Activated naive CD4-positive, alpha-beta T cell treated with anti-CD3 and anti-CD28 coated beads, Interleukin-2, amount 10 ng/mL, durations not matched to agents 7 days and 5 days (primary cell): ENCODE measurements around the gene PDE6A.
"Not testable (repeated sequence)": the region's sequence is repeated elsewhere in the genome, so short reads cannot be mapped to it uniquely, and the experiment has no call there.

Experiments used
- CTCF ChIA-PET: fragments of 350-600 bp; sonication (Branson Sonifier 250); formaldehyde crosslinking; loops from one replicate; lab custom pipeline; 2021; ENCODE audit warnings: antibody characterized with exemption; lab: Charles Lee
- DNase-seq: peaks from one replicate; pipeline ENCODE4 v3.0.0-alpha.2; 2020
- H3K27ac Mint-ChIP-seq: one replicate; pipeline ENCODE4 v1.8.0; 2021; ENCODE audit warnings: mild to moderate bottlenecking, moderate library complexity, mixed read lengths
- H3K27me3 Mint-ChIP-seq: one replicate; pipeline ENCODE4 v1.8.0; 2021; ENCODE audit warnings: mild to moderate bottlenecking, mixed read lengths
- H3K36me3 Mint-ChIP-seq: one replicate; pipeline ENCODE4 v1.8.0; 2021; ENCODE audit warnings: mixed read lengths
- H3K4me1 Mint-ChIP-seq: one replicate; pipeline ENCODE4 v1.8.0; 2021; ENCODE audit warnings: mixed read lengths
- H3K4me3 Mint-ChIP-seq: one replicate; pipeline ENCODE4 v1.8.0; 2021; ENCODE audit warnings: mild to moderate bottlenecking, moderate library complexity, mixed read lengths
- H3K9me3 Mint-ChIP-seq: one replicate; pipeline ENCODE4 v1.8.0; 2021; ENCODE audit warnings: mixed read lengths

Gene PDE6A

GRCh38 chr5:149863830-149864229 lies 80.8 kb downstream of the PDE6A start:
- CTCF ChIA-PET, result interaction anchor here (0.6 to 0.7 kb wide), 3 partner anchors 32 to 197 kb away, joined by 3 read pairs; no protein-coding TSS in a partner anchor
- Mint-ChIP-seq H3K27ac (peak overlapping the region; percentile 42), H3K9me3 (no peaks in the 10 kb centered on the region), H3K4me1 (peaks cover 10% of the 10 kb centered on the region), H3K36me3 (no peaks in the 10 kb centered on the region), H3K4me3 (no peak overlapping the region), H3K27me3 (no peaks in the 10 kb centered on the region)
- DNase-seq, result no peak

DNA sequence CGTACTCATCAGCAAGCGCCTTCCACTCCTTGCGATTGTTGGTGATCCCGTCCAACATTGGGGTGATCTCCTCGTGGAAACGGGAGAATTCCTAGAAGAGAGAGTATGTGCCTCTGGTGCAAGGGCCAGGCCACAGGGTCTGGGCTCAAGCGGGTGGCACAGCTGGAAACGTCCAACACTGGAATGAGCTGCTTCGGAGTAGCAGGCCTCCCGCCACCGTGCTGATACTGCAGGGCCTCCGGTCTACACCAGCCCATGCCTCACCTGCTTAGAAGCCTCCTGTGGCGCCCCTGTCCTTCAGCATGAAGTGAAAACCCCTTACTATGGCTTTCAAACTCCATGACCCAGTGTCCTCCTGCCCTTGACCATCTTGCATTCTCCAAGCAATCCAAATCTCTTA lies 81.4 kb downstream of the PDE6A start:
- no peak overlapping the region for H3K27ac Mint-ChIP-seq

DNA sequence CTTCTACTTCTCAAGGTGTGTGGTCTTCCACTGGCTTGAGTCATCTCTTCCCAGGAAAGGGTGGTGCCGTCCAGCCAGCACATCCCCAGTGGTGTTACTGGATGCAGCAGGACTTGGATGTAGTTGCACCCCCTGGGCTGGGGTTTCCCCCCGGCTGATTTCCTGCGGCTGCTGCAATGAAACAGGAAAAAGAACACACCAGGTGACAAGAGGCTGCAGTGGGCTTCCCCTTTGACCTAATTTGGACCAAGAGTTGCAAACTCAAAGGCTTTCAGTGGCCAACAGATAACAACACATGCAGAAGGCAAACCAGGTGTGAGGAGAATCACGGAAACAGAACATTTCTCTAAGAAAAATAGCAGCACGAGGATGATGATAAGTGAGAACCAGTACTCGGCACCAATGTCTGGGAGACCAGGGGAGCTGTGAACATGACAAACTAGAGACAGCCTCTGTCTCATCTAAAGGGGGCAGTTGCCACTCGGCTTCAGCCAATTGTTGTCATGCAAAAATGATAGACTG lies 83.7 kb downstream of the PDE6A start:
- CTCF ChIA-PET, result interaction anchor here (0.9 to 2.1 kb wide), 4 partner anchors 8 to 101 kb away, joined by 3 to 11 read pairs (median 4); no protein-coding TSS in a partner anchor
- Mint-ChIP-seq H3K4me3 (no peak overlapping the region), H3K27ac (no peak overlapping the region)

More for the DNA sequence above, 81.4 kb downstream of the PDE6A start:
- H3K4me1 Mint-ChIP-seq, result peaks cover 10% of the 10 kb centered on the region
- no peaks in the 10 kb centered on the region for H3K27me3 Mint-ChIP-seq
- H3K9me3 Mint-ChIP-seq, result no peaks in the 10 kb centered on the region
- CTCF ChIA-PET, result interaction anchor here (0.7 kb wide), 2 partner anchors 31 to 95 kb away, joined by 3 read pairs; no protein-coding TSS in a partner anchor
- no peaks in the 10 kb centered on the region for H3K36me3 Mint-ChIP-seq
- no peak for DNase-seq
- no peak overlapping the region for H3K4me3 Mint-ChIP-seq

DNA sequence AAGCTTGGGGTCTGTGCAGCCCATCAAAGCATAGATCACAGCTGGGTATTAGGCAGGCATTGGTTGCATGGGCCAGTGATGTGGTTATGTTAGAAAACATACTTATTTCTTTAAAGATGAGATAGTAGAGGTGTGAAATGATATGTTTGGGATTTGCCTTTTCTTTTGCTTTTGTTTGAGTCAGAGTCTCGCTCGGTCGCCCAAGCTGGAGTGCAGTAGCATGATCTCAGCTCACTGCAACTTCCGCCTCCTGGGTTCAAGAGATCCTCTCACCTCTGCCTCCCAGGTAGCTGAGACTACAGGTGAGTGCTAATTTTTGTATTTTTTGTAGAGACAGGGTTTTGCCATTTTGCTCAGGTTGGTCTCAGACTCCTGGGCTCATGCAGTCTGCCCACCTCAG lies 84.8 kb downstream of the PDE6A start:
- Mint-ChIP-seq H3K27ac (no peak overlapping the region), H3K36me3 (no peaks in the 10 kb centered on the region), H3K9me3 (no peaks in the 10 kb centered on the region), H3K4me1 (peaks cover 10% of the 10 kb centered on the region), H3K27me3 (no peaks in the 10 kb centered on the region), H3K4me3 (no peak overlapping the region)
- no peak for DNase-seq
- CTCF ChIA-PET, result interaction anchor here (1.6 kb wide), 1 partner anchor 102 kb away, joined by 5 read pairs; no protein-coding TSS in a partner anchor

More for the DNA sequence above, 83.7 kb downstream of the PDE6A start:
- no peak for DNase-seq
- no peaks in the 10 kb centered on the region for H3K36me3 Mint-ChIP-seq
- no peaks in the 10 kb centered on the region for H3K9me3 Mint-ChIP-seq
- H3K4me1 Mint-ChIP-seq, result peaks cover 10% of the 10 kb centered on the region
- no peaks in the 10 kb centered on the region for H3K27me3 Mint-ChIP-seq

DNA sequence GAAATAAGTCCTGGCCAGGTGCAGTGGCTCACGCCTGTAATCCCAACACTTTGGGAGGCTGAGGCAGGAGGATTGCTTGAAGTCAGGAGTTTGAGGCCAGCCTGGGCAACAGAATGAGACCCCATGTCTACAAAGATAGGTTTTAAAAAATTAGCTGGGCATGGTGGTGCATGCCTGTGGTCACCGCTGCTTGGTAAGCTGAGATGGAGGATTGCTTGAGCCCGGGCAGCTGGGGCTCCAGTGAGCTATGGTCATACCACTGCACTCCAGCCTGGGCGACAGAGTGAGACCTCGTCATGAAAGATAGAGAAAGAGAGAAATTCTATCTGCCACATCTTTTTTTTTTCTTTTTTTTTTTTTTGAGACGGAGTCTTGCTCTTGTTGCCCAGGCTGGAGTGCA lies 86.1 kb downstream of the PDE6A start:
- peaks cover 10% of the 10 kb centered on the region for H3K4me1 Mint-ChIP-seq
- H3K27ac Mint-ChIP-seq, DNase-seq, H3K9me3 Mint-ChIP-seq, H3K27me3 Mint-ChIP-seq, H3K4me3 Mint-ChIP-seq, H3K36me3 Mint-ChIP-seq: not testable (repeated sequence)
- CTCF ChIA-PET, result interaction anchor here (16.6 kb wide), 1 partner anchor 23 kb away, joined by 188 read pairs; no protein-coding TSS in a partner anchor

- H3K27me3 Mint-ChIP-seq, result no peaks in the 10 kb centered on the region
- peaks cover 10% of the 10 kb centered on the region for H3K4me1 Mint-ChIP-seq
- CTCF ChIA-PET, result interaction anchor here (1.3 to 16.6 kb wide), 3 partner anchors 22 to 190 kb away, joined by 3 to 188 read pairs (median 4); no protein-coding TSS in a partner anchor
- H3K36me3 Mint-ChIP-seq, result no peaks in the 10 kb centered on the region
- no peaks in the 10 kb centered on the region for H3K9me3 Mint-ChIP-seq
- no peak overlapping the region for H3K27ac Mint-ChIP-seq
- no peak overlapping the region for H3K4me3 Mint-ChIP-seq
- no peak for DNase-seq
Measured at GRCh38 chr5:149857499-149857898, 87.1 kb downstream of the PDE6A start.

GRCh38 chr5:149855366-149855765 lies 89.2 kb downstream of the PDE6A start:
- DNase-seq, result no peak
- no peak overlapping the region for H3K4me3 Mint-ChIP-seq
- no peaks in the 10 kb centered on the region for H3K9me3 Mint-ChIP-seq
- CTCF ChIA-PET, result interaction anchor here (1.7 to 16.6 kb wide), 3 partner anchors 20 to 135 kb away, joined by 8 to 188 read pairs (median 8); partner anchors contain the start of gene SLC26A2
- H3K4me1 Mint-ChIP-seq, result no peaks in the 10 kb centered on the region
- H3K27ac Mint-ChIP-seq, result no peak overlapping the region
- no peaks in the 10 kb centered on the region for H3K27me3 Mint-ChIP-seq
- no peaks in the 10 kb centered on the region for H3K36me3 Mint-ChIP-seq

DNA sequence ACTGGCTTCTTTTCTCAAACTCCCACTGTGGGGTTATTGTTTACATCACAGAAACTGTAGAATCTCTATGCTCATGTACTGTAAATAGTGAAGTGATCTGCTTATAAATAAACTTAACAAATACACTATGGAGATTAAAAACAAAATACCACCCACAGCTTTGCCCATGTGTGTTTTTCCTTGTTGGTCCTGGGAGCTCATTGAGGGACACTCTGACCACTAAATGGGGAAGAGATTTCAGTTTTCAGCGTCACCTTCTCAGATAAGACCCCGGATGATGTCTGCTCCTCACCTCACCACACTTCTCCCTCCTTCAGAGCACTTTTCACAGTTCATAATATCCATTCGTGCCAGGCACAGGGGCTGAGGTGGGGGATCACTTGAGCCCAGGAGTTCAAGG lies 89.7 kb downstream of the PDE6A start:
- DNase-seq, result no peak
- H3K27me3 Mint-ChIP-seq, result no peaks in the 10 kb centered on the region

DNA sequence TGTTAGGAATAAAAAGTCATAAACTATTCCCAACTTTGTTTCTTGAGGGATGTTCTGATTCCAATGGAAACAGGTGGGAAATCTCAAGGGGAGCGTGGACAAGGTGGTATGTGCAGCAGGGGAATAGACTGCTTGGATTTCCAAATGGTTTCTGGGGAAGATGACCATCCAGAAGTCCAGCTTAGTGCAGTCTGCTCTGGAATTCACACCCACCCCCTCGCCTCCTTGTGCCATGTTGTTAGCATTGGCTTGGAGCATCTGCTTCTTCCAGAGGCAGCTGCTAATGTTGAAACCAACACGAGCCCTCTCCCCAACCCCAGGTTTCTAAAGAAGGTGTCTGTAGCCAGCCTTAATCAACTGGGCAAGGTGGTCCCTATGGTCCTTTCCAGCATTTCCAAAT lies 90.9 kb downstream of the PDE6A start:
- Mint-ChIP-seq H3K27ac (no peak overlapping the region), H3K27me3 (no peaks in the 10 kb centered on the region), H3K36me3 (peaks cover 3% of the 10 kb centered on the region), H3K9me3 (no peaks in the 10 kb centered on the region), H3K4me3 (no peak overlapping the region), H3K4me1 (no peaks in the 10 kb centered on the region)
- CTCF ChIA-PET, result interaction anchor here (0.5 to 16.6 kb wide), 24 partner anchors 8 to 365 kb away, joined by 3 to 188 read pairs (median 6); no protein-coding TSS in a partner anchor
- no peak for DNase-seq

More for the DNA sequence above, 89.7 kb downstream of the PDE6A start:
- H3K27ac Mint-ChIP-seq, result no peak overlapping the region
- H3K4me3 Mint-ChIP-seq, result no peak overlapping the region
- no peaks in the 10 kb centered on the region for H3K4me1 Mint-ChIP-seq
- no peaks in the 10 kb centered on the region for H3K9me3 Mint-ChIP-seq
- CTCF ChIA-PET, result interaction anchor here (1.7 to 16.6 kb wide), 4 partner anchors 19 to 136 kb away, joined by 6 to 188 read pairs (median 8); partner anchors contain the start of gene SLC26A2
- H3K36me3 Mint-ChIP-seq, result no peaks in the 10 kb centered on the region

DNA sequence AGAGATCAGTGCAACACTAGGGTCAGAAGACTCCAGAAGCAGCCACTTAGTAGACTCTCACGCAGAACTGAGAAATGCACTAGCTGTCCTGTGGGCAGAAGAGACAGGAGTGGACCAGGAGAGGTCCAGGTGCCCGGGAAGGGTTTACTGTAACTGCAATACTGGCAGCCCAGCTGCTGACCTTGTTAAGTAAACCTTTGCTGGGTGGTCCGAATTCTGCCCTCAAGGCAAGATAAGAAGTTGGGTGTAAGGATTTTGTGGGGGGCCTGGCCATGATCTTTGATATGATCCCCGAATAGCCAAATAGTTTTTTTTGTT lies 91.3 kb downstream of the PDE6A start:
- Mint-ChIP-seq H3K4me1 (no peaks in the 10 kb centered on the region), H3K4me3 (no peak overlapping the region), H3K27me3 (no peaks in the 10 kb centered on the region), H3K27ac (no peak overlapping the region), H3K36me3 (peaks cover 3% of the 10 kb centered on the region), H3K9me3 (no peaks in the 10 kb centered on the region)
- CTCF ChIA-PET, result interaction anchor here (0.8 to 16.6 kb wide), 27 partner anchors 9 to 365 kb away, joined by 3 to 188 read pairs (median 4); no protein-coding TSS in a partner anchor
- DNase-seq, result no peak

DNA sequence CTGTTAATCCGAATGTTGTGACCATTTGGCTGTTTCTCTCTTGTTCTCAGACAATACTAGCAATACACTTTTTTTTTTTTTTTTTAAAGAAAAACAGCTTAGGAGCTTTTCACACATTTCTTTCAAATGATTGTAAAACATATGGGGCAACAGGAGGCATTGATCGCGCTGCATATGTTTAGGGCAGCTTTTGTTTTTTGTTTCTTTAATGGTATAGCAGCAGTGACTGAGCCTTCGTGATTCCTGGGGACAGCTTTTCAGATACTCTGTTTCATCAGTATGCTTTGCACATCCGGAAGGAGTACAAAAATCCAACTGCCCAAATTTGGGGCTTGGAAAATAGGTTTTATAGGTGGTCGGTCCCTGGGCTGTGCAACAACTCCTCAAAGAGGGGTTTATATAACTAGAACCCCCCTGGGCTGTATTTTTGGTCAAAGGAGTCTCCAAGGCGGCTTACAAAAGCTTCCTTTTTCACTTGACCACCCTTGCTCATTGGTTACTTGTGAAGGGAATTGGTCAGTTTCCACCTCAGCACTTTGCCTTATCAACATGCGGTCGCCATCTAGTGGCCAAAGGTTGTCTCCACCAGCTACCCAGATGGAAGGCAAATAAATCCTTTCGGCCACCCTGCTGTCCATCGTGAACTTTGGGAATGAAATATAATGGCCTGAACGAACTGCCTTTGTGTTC lies 91.8 kb downstream of the PDE6A start:
- Mint-ChIP-seq H3K36me3 (peaks cover 3% of the 10 kb centered on the region), H3K27me3 (no peaks in the 10 kb centered on the region), H3K9me3 (no peaks in the 10 kb centered on the region), H3K27ac (no peak overlapping the region), H3K4me3 (no peak overlapping the region), H3K4me1 (no peaks in the 10 kb centered on the region)
- CTCF ChIA-PET, result interaction anchor here (0.5 to 16.6 kb wide), 32 partner anchors 8 to 509 kb away, joined by 3 to 188 read pairs (median 3); no protein-coding TSS in a partner anchor
- DNase-seq, result peak; percentile 60

DNA sequence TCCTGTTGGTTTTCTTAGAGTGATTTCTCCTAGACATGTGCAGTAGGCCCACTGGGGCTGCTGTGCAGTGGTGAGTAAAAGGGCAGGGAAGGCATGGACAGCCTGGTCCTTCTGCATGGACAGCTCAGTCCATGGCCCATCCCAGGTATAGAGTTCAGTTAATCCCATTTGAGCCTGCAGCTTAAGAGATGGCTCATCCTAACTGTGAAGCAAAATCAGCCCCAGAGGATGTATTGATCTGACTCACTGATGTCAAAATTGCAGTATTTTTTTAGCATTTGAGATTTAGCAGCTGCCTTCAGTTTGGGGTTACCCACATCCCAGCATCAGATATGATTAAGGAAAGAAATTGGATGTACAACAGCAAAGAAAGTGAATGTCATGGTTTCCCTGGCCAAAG lies 93.4 kb downstream of the PDE6A start:
- Mint-ChIP-seq H3K36me3 (peaks cover 9% of the 10 kb centered on the region), H3K4me3 (no peak overlapping the region), H3K9me3 (no peaks in the 10 kb centered on the region), H3K27ac (no peak overlapping the region), H3K4me1 (no peaks in the 10 kb centered on the region), H3K27me3 (no peaks in the 10 kb centered on the region)
- CTCF ChIA-PET, result interaction anchor here (0.6 to 16.6 kb wide), 6 partner anchors 15 to 195 kb away, joined by 3 to 188 read pairs (median 4); no protein-coding TSS in a partner anchor
- no peak for DNase-seq

DNA sequence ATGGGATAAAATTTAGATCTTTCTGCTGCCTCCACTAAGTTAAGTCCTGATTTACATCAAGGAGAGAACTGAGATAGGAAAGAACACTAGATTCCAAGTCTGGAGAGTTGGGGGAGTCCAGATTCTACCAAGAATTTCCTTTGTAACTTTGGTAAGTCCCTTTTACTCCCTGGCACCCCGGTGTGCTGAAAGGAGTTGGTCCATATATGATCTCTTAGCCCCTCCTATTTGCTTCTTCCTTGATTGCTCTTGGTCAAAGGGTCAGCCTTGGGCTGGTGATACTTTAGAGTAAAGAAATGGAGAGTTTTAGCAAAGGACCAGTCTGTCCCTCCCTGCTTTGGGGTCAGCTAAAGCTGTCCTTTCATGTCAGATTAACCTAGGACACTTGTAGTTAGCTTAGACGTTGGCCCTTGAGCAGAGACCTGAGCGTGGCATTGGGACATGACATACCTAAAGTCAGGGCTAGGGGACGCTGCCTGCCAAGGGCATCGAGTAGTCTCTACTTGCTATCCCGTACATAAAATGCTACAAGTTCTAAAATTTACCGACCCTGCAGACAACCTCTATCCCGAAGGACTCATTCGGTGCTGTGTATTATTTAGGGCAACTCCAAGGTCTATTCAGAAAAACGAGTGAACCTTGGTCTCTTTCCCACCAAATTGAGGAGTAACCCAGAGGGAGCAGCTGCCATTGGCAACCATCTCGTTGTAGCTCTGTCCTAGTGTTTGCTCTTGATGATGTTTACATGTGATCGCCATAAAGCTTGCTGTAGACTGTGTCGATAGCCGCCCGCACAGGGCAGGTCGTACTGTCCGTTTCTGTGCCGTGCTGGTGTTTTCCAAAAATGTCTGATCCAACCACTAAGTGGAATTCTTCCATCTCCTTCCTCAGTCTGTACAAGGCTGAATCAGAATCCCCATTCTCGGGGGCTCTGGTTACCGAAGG lies 94.4 kb downstream of the PDE6A start:
- Mint-ChIP-seq H3K27ac (no peak overlapping the region), H3K9me3 (no peaks in the 10 kb centered on the region), H3K4me3 (no peak overlapping the region), H3K4me1 (no peaks in the 10 kb centered on the region), H3K27me3 (no peaks in the 10 kb centered on the region), H3K36me3 (peaks cover 14% of the 10 kb centered on the region)
- CTCF ChIA-PET, result interaction anchor here (1.1 to 16.6 kb wide), 5 partner anchors 12 to 140 kb away, joined by 3 to 188 read pairs (median 4); no protein-coding TSS in a partner anchor
- no peak for DNase-seq
